ENCODE measurements around the gene ADAM12. TPM values are rescaled to one million over a fixed set of nuclear protein-coding genes. Genes with fewer than 3 reads are reported as not detected.

Gene ADAM12
- total and polyA plus RNA-seq, 2 donors (not counting 3 experiments of a cell fraction or from before 2014, with no cell fraction given): 0.22 to 0.33 TPM

DNA sequence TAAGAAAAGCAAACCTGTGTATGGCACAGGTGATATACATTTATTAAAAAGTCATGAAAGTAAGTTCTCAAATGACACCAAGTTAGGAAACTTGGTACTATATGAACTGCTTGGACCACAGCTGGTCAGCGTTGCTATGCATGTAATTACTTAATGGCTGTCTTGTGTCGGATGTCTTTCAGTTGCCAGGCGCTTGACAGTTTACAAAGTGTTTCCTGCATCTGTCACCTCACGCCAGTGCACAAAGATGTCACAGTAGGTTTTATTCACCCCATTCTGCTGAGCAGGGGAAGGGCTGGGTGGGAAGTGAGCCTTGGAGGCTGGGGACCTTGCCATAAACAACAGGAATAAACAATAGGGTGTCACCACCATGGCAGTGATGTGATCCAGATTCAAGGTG is 35.8 kb downstream of the ADAM12 start:
- BruUV-seq (replicated peaks): no TSS peak
- no peak overlapping the region for H3K27ac ChIP-seq (ENCODE audit: insufficient read depth, low read depth, low read length)
- DNase-seq (ENCODE audit: low read depth, low spot score): no peak
- no peaks in the 10 kb centered on the region for H4K20me1 ChIP-seq (replicated peaks; ENCODE audit: control insufficient read depth, extremely low read depth, insufficient read depth, low read length)
- CTCF ChIA-PET: no interaction called here
- intact Hi-C loops (cut with micrococcal nuclease): no loop called here
- no peaks in the 10 kb centered on the region for H3K27me3 ChIP-seq (ENCODE audit: control insufficient read depth in 2 of 2, insufficient read depth in 2 of 2, low read length in 2 of 2)
- no peak overlapping the region for H3K9ac ChIP-seq (replicated peaks; ENCODE audit: extremely low read depth, insufficient read depth, low read length)
- H3K9me3 ChIP-seq (replicated peaks; ENCODE audit: control insufficient read depth, insufficient read depth, low read length): no peaks in the 10 kb centered on the region
- H3K4me2 ChIP-seq (ENCODE audit: insufficient read depth, low read length): no peak overlapping the region
- no peaks in the 10 kb centered on the region for H3K36me3 ChIP-seq (ENCODE audit: control insufficient read depth in 2 of 2, extremely low read depth in 1 of 2, insufficient read depth in 2 of 2, low read length in 2 of 2)
- POLR2A ChIA-PET: no interaction called here
- TF ChIP-seq POLR2A (IDR thresholded peaks at IDR 0.05; ENCODE audit: low read depth, low read length) (no peak), POLR2AphosphoS5 (IDR thresholded peaks at IDR 0.05; ENCODE audit: insufficient read depth, low read depth, low read length) (no peak), MYC (IDR thresholded peaks at IDR 0.05; ENCODE audit: low read depth, low read length) (no peak), FOS (IDR thresholded peaks at IDR 0.05; ENCODE audit: borderline replicate concordance, insufficient read depth, low read length) (no peak), JUN (IDR thresholded peaks at IDR 0.05; ENCODE audit: borderline replicate concordance, insufficient read depth, insufficient read length, low read depth) (no peak), GATA2 (IDR thresholded peaks at IDR 0.05; ENCODE audit: insufficient read depth, insufficient read length, low read depth, low read length) (no peak), EZH2 (IDR thresholded peaks at IDR 0.05; ENCODE audit: borderline replicate concordance, low read depth, low read length, severe bottlenecking) (no peak)
- TF ChIP-seq, protein P1, sequence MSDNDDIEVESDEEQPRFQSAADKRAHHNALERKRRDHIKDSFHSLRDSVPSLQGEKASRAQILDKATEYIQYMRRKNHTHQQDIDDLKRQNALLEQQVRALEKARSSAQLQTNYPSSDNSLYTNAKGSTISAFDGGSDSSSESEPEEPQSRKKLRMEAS (IDR thresholded peaks at IDR 0.05; ENCODE audit: insufficient read depth, insufficient read length): no peak
- TF ChIP-seq, protein P2, sequence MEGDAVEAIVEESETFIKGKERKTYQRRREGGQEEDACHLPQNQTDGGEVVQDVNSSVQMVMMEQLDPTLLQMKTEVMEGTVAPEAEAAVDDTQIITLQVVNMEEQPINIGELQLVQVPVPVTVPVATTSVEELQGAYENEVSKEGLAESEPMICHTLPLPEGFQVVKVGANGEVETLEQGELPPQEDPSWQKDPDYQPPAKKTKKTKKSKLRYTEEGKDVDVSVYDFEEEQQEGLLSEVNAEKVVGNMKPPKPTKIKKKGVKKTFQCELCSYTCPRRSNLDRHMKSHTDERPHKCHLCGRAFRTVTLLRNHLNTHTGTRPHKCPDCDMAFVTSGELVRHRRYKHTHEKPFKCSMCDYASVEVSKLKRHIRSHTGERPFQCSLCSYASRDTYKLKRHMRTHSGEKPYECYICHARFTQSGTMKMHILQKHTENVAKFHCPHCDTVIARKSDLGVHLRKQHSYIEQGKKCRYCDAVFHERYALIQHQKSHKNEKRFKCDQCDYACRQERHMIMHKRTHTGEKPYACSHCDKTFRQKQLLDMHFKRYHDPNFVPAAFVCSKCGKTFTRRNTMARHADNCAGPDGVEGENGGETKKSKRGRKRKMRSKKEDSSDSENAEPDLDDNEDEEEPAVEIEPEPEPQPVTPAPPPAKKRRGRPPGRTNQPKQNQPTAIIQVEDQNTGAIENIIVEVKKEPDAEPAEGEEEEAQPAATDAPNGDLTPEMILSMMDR (IDR thresholded peaks at IDR 0.05; ENCODE audit: extremely low read depth in 1 of 2, insufficient read depth in 1 of 2, low read depth in 1 of 2, low read length in 2 of 2): no peak
- no peaks in the 10 kb centered on the region for H3K79me2 ChIP-seq (ENCODE audit: control insufficient read depth, insufficient read depth, low read length)
- H3K4me1 ChIP-seq (ENCODE audit: control insufficient read depth, extremely low read depth, insufficient read depth, low read length): no peaks in the 10 kb centered on the region
- H2AFZ ChIP-seq (ENCODE audit: low read depth, low read length): no peak overlapping the region
- no peaks in the 10 kb centered on the region for H3K9me1 ChIP-seq (replicated peaks; ENCODE audit: control insufficient read depth, extremely low read depth, insufficient read depth, low read length)
- no peak for FAIRE-seq
- no peak overlapping the region for H3K4me3 ChIP-seq (replicated peaks in 1 of 3; ENCODE audit: insufficient read depth in 1 of 3, low read depth in 1 of 3, low read length in 3 of 3)
- dilution Hi-C loops (cut with MboI; ENCODE audit: extremely low pct_ligation_motif_present, low sequenced_read_pairs): no loop called here
